GM12872 (cell line): ENCODE data around the gene CFH.

ENCODE experiments used
- TF ChIP-seq, protein P1 (sequence below): IDR thresholded peaks from 3 replicates; pipeline ENCODE4 v1.5.1; 2011; ENCODE audit warnings: low read depth, mild to moderate bottlenecking, low read length, moderate library complexity; ENCODE audit not compliant: insufficient read depth

The CFH gene

DNA sequence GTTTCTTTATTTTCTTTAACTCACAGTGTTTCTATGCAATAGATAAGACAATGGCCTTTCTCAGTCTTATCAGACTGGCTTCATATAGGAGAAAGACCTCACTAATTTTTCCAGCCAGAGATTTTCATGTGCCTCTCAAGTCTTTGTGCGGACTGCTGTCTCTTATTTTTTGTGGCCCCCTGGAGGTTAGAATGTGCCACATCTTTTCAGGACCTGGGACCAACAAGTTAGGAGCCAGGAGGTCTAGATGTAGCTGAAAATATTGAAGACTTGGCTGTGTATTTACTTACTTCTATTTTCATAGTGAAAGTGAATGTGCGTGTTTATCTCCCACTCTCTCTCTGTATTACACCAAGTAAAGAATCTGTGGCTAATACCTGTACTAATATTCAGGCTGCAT, 80.7 kb downstream of the CFH start:
- TF ChIP-seq, protein P1, sequence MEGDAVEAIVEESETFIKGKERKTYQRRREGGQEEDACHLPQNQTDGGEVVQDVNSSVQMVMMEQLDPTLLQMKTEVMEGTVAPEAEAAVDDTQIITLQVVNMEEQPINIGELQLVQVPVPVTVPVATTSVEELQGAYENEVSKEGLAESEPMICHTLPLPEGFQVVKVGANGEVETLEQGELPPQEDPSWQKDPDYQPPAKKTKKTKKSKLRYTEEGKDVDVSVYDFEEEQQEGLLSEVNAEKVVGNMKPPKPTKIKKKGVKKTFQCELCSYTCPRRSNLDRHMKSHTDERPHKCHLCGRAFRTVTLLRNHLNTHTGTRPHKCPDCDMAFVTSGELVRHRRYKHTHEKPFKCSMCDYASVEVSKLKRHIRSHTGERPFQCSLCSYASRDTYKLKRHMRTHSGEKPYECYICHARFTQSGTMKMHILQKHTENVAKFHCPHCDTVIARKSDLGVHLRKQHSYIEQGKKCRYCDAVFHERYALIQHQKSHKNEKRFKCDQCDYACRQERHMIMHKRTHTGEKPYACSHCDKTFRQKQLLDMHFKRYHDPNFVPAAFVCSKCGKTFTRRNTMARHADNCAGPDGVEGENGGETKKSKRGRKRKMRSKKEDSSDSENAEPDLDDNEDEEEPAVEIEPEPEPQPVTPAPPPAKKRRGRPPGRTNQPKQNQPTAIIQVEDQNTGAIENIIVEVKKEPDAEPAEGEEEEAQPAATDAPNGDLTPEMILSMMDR = no peak

DNA sequence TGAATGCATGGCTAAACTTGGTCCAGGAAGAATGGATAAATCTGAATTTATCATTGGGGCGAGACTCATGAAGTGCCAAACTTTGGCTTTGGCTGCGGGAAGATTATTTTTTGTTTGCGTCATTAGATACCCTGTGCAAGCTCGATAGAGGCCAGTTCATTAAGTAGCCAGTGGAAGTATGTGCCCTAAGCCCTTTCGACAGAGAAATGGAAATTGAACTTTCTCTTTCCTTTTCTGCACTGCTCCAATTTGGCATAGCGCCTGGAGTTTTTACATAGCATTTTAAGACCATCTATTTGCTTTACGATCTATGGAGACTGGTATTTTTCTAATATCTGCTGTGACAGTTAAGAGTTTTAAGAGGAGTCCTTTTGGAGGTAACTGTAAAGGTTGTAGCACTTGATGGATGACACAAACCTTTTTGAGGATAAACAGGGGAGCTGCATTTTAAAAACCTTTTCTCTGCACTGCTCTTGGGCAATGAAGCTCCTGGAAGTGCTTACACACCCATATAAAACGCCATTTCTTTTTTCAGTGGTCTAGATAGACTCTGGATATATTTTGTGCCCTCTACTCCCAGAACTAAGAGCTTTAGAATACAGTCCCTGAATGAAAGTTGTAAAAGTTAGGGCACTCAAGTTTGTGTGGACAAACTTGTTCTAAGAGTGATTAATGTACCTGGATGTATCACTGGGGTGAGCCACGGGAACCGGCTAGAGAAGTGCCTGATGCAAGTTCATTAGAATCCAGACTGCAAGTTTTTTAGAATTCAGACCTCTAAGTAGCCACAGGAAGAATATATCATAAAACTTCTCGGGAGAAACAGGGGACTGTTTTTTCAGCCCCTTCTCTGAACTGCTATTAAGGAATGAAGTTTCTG, 81.5 kb downstream of the CFH start:
- TF ChIP-seq, protein P1 = no peak

DNA sequence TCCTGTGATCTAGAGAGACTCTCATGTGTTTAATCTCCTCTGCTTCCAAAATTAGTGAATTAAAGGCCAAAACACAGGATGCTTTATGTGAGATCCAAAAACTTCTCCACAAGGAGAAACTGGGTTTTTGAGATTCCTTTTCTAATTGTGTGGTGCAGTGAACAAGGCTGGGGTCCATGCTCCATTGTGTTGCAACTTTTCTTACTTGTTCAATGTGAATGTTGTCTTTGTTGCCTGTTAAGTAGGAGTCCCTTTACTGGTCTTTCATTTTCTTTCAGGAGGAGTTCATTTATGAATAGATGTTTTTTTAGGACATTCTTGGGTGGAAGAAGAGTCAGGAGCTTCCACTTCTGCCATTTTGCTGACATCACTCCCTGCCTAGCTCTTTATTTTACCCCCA, 82.2 kb downstream of the CFH start:
- TF ChIP-seq, protein P1 = no peak

DNA sequence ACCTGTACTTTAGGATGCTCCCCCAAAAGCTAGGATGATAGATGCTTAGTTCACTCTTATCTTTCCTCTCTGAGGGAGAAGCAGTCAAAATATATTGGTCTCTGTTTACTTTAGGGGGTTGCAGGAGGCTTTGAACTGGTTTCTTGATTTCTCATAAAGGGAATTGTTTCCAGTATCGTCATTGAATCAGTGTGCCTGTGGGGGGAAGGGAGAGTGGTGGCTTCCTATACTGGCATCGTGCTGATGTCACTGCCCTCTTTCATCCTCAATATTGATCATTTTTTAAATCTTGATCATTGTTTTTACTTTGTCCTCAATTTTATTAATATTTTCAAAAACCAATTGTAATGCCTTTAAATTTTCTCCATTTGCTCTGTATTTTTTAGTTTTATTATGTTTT, 82.6 kb downstream of the CFH start:
- TF ChIP-seq, protein P1 = no peak

DNA sequence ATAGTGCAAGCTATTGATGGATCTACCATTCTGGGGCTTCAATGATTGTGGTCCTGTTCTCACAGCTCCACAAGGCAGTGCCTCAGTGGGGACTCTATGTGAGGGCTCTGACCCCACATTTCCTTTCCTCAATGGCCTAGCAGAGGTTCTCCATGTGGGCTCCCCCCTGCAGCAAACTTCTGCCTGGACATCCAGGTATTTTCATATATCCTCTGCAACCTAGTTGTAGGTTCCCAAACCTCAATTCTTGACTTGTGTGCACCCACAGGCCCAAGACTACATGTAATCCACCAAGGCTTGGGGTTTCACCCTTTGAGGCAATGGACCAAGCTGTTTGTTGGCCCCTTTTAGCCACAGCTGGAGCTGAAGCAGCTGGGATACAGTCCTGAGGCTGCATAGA, 86.9 kb downstream of the CFH start:
- TF ChIP-seq, protein P1 = no peak

DNA sequence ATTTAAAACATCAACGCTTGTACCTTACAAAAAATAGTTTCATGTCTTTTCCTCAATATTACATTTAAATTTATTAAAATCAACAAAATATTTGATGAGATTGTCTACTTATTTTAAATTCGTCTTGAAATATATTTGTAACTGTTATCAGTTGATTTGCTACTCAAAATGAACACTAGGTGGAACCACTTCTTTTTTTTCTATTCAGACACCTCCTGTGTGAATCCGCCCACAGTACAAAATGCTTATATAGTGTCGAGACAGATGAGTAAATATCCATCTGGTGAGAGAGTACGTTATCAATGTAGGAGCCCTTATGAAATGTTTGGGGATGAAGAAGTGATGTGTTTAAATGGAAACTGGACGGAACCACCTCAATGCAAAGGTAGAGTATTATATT, 91.4 kb downstream of the CFH start:
- TF ChIP-seq, protein P1 = peak; percentile 27; the same call in 1 of the 3 replicates

DNA sequence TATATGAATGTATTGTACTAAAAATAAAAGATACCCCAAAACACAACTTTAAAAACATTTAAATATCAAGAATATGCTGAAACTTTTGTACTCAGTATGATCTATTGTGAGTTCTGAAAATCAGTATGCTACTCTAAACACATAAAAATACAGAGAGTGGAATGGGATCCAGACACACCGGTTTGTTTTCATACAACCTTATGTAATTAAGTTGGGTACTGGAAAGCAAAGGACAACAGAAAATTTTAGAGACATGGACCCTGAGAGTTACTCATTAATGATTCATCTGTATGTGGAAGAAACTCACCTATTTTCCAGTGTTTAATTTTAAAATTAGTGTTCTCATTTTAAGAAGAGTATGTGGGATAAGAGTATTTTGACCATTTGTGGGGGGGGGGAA, 121.9 kb downstream of the CFH start:
- TF ChIP-seq, protein P1 = no peak
